GM18858 (cell line): ENCODE measurements around the gene TET3.
A peak's percentile ranks its signal among the peaks of the same experiment; 100 is the strongest.

Experiments used
- ATAC-seq: cut with Tn5 transposase; IDR thresholded peaks from one replicate; pipeline ENCODE4 v1.9.1; 2021; ENCODE audit not compliant: unreplicated experiment

Gene TET3

DNA sequence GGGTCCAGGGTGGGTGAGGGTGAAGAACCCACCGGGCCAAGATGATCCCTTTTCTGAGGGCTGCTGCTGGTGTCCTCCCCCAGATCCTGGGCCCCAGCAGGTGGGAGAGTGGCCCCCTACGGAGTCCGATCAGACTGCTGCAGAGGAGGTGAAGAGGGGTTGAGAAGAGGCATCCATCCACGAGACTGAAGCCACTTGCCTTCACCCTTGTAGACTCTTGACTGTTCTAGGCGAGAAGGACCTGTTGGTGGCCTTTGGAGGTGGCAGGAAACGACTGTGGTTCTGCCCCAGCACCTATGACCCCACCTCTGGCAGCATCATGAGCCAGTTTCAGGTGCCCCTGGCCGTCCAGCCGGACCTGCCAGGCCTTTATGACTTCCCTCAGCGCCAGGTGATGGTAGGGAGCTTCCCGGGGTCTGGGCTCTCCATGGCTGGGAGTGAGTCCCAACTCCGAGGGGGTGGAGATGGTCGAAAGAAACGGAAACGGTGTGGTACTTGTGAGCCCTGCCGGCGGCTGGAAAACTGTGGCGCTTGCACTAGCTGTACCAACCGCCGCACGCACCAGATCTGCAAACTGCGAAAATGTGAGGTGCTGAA lies 1.5 kb downstream of the TET3 start:
- ATAC-seq: no peak

DNA sequence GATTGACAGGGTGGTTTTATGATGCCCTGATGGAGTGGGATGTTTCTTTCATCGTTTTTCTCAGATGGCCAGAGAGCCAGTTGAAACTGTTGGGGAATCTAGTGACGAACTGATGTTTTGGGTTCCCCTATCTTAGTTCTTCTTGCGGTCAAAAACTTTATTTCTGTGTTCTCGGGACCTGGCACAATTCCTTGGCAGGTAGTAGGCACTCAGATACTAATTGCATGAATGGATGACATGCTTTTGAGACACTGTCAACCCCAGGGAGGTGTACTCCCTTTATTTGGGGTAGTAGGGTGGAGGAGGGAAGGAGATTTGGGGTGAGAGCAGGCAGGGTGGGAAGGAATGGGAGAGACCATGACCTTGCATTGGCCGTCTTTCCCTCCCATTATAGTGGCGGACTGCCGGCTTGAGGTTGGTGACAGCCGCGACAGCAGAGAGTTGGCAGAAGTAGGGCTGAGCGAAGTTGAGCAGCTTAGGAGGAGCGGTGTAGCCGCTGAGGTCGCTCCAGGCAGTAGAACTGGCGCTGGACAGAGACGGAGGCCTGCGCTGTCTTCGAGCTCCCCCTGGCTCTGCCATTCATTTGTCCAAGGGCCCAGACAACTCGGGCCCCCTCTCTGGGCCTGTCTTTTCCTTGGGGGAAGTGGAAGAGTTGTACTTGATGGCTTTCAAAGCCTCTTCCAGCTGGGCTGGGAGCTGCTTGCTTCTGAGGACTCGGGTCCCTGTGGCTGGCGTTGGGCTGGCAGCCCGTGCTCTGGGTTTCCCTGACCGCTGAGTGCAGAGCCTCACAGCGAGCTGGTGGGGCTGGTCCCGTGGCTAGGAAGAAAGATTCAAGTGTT lies 2.6 kb downstream of the TET3 start:
- no peak for ATAC-seq

DNA sequence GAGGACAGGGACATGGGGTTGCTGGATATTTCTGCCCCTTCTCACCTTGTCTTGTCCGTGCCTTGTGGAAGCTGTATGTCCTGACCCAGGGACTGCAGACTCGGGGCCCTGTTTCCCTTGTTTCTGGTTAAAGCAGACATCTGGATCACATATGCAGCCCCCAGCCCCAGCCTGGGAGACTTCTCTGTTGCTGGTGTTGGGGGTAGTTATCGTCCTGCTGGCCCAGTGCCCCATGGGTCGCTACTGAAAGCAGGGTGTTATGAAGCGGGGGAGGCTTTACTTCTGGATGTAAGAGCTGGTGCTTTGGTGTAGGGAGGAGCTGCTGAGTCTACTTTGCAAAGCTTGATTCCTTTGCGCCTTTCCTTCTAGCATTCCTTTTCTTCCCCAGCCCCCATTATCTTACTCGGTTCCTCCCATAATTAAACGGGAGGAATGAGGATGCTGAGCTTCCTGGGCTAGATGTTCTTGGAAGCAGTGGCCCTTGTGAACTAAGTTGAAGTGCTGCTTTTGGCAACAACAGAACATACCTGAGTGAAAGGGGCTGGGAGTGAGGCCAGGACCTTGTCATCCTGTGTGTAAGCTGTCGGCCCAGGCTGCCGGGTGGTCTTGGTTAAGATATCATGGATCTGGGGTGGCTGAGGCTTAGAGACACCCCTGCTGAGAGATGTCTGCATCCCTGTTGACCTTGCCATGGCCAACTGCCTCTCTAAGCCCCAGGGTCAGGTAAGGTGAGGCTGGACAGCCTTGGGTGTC lies 3.4 kb downstream of the TET3 start:
- ATAC-seq: no peak

DNA sequence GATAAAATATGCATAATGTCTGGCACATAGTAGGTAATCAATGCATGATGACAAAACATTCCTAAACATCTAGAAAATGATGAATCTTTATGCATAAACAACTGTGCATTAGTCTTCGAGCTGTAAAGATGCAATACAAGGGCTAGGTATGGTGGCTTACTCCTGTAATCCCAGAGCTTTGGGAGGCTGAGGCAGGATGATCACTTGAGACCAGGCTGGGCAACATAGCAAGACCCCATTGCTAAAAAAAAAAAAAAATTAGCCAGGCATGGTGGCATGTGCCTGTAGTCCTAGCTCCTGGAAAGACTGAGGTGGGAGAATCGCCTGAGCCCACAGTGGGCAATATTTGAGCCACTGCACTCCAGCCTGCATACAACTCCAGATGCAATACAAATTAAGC lies 5.3 kb downstream of the TET3 start:
- no peak for ATAC-seq

DNA sequence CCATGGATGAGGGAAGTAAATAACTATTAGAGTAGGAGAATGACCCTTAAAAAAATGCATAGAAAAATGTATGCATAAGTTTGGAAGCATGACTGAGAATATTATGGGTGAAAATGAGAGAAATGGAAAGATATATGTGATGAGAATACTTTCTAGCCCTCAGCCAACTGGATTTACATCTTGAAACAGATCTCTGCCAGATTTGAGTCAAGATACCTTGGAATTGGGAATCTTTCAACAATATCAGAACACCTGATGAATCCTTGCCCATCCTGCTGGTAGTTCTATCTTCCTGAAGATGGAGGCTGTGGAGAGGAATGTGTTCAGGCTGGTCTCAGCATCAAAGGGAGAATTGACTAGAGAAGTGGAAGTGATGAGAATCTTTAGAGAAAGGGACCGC lies 5.8 kb downstream of the TET3 start:
- no peak for ATAC-seq

DNA sequence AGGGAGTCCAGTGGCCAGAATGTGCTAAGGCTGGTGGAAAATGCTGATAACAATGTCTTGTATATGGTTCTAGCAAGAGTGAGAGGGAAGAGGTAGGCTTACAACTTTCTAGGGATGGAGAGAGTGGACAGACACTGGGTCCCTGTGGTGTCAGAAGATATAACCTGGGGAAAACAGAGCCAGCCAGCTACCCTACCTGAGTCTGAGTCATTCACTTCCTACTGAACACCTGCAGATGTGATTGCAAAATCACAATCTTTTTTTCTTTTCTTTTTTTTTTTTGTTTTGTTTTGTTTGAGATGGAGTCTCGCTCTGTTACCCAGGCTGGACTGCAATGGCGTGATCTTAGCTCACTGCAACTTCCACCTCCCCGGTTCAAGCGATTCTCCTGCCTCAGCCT lies 7.3 kb downstream of the TET3 start:
- ATAC-seq: no peak

DNA sequence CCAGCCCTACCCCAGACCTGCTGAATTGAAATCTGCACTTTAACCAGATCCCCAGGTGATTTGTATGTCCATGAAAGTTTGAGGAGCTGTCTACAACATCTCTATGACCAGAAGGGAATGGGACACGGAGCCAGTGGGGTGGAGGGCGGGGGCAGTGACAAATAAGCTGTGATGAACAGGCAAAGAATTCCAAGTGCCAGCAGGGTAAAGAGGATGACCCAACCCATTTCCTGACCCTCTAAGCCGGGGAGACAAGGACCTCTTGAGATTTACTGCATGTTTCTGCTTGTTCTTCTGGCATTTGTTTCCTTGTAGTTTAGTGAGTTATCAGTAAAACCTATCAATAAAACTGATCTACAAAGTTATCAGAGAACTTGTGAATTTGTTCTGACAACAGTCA lies 8.7 kb downstream of the TET3 start:
- no peak for ATAC-seq

DNA sequence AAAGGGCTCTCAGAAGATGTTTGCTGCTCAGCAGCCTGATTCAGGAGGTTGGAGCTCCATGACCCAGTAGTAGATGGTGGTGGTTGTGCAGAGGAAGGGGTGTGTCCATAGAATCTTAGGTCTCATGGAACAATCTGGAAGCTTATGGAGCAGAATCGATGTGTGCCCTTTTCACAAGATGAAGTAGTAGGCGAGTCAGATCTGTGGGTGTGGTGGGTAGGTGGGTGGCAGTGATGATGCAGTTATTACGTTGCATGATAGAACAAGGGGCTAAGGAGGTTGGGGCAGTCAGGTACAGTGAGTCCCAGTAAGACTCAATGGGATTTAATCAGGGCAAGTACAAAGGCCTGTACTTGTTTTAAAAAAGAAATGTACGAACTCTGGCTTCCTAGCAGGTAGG lies 9.1 kb downstream of the TET3 start:
- no peak for ATAC-seq

DNA sequence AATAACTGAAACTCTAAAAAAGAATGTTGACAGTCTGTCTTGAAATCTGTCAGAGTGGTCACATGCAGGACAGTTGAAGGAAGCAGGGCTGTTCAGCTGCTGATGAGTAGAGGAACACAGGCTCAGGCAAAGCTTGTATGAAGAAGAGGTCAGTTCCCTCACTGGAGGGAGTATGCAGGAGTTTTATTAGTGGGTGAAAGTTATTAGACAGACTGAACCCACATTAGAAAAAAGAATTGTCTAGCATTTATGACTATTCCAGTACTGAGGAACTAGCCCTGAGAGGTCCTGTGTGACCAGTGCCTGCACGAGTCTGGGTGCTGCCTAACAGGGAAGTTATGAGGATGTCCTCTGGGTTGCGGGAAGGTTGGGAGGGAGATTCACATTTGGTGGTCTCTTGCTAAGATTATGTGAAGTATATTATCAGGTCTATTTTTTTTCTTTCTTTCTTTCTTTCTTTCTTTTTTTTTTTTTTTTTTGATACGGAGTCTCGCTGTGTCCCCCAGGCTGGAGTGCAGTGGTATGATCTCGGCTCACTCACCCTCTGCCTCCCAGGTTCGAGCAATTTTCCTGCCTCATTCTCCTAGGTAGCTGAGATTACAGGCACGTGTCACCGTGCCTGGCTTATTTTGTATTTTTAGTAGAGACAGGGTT lies 9.6 kb downstream of the TET3 start:
- no peak for ATAC-seq

DNA sequence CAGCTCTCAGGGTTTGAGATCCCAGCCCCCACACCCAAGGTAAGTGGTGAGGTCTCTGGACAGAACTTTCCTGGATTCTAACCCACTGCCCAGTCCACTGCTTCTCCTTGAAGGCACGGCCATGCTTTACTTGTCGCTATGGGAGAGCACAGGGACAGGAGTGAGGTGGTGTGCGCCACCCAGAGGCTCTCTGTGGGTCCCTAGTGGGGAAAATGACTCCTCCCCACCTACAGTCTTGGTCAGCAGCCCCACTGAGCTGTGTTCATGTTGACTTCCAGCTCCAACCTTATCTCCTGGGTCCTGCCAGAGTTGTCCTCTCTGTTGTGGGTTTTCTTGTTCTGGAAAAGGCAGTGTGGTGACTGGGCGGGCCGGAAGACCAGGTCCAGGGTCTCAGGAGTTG lies 11.1 kb downstream of the TET3 start:
- ATAC-seq: no peak

DNA sequence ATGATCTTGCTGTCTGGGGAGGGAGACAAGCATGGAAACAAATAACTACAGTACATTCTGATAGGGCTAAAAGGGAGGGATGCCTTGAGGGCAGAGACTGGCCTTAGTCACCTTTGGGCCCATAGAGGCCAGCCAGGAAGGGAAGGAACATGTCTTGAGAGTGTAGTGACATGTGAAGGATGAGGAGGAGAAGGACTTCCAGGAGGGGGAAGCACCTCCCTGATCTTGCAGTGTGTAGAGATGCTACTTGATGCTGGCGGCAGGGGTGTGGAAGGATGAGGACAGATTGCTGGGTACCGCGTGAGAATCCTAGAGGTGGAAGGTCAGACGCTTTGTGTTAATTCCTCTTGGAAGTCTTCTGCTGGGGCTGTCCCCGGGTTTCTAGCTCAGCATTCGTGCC lies 13.1 kb downstream of the TET3 start:
- no peak for ATAC-seq

DNA sequence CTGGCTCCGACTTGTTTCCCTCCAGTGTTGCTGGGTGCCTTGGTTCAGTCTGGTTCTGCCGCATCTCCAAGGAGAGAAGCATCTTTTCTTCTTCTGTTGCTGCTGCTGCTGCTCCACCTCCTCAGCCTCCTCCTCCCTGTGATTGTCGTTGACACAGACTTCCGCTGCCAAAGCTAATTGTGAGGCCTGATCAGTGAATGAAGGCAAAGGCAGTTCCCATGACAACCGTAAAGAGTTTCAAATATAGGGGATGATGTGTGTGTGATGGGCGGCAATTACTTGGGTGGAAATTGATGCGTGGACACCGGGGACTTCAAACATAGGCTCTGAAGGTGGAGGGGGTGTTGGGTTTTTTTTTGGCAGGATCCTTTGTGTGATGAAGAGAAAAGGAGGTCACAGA lies 13.7 kb downstream of the TET3 start:
- no peak for ATAC-seq

DNA sequence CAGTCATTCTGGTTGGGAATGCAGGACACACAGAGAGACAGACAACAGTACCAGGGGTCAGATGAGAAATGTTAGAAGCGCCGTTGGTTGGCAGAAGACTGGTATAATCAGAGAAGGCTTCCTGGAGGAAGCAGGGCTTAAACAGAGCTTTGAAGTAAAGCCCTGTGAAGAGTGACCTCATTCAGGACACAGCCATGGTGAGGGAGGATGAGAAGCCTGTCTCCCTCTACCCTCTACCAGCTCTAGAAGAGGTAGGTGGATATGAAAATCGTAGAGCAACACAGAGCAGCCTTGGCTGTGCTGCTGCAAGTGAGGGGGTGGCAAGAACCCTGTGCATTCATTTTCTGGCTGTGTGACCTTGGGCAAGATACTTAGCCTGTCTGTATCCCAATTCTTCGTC lies 14.2 kb downstream of the TET3 start:
- ATAC-seq: no peak

DNA sequence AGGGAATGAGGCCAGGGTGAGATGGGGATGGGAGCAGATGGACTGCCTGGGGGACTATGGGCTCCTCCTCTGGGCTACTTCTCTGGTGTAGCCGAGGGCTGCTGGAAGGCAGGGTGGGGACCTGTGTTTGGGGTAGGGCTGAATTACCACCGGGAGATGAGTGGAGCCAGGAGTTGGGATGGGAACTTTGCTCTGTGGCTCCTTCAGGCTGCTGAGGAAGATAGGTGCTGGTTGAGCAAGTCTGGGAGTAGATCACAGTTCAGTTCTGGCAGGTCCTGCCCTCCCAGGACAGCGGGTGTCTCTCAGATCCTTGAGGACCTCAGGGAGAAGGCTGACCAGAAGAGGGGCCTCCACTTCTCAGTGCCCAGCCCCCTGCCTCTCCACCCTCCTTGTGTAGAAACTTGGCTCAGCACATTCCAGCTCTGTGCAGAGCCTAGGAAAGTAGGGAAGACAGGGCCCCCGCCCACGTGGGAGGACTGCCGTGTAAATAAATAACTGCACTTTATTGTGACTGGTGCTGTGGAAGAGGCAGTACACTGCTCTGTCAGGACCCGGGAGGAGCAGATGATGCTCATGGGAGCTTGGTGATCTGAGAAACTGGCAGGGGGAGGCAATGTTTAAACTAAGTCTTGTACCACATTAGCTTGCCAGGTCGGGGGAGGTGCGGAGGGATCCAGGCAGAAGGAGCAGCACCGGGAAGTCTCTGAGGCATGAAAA lies 15.3 kb downstream of the TET3 start:
- ATAC-seq: no peak

DNA sequence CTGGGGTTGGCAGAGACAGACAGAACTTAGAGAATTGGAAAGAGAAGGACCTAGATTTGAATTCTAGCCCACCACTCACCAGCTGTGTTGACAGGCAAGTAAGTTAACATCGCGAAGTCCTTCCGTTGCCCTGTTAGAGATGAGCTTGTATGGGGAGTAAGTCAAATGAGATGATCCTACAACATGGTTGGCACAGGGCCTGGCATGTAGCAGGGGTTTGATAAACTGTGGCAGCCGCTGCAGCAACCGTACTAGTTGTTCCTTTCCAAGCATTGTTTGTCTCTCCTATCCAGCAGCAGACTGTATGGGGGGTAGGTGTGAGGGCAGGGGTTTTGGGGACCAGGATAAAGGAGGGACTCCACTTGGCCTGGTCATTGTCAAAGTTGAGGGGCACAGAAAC lies 16.0 kb downstream of the TET3 start:
- no peak for ATAC-seq

DNA sequence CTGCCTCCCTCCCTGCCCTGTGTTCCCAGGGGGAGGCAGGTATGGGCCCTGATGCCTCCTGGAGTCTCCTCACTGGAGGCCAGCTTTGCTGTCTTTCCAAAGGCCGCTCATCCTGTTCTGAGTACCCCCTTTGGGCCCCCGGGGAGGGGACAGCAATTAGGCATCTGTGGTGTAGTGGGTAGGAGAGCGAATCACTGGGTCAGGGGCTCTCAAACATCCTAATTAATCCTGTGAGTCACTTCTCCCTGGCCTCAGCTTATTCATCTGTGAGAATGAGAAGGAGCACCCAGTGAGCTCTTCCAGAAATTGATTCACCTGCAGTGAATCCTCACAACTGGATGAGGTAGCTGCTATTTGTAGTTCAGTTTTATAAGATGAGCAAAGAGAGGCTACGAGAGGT lies 16.4 kb downstream of the TET3 start:
- ATAC-seq: no peak

DNA sequence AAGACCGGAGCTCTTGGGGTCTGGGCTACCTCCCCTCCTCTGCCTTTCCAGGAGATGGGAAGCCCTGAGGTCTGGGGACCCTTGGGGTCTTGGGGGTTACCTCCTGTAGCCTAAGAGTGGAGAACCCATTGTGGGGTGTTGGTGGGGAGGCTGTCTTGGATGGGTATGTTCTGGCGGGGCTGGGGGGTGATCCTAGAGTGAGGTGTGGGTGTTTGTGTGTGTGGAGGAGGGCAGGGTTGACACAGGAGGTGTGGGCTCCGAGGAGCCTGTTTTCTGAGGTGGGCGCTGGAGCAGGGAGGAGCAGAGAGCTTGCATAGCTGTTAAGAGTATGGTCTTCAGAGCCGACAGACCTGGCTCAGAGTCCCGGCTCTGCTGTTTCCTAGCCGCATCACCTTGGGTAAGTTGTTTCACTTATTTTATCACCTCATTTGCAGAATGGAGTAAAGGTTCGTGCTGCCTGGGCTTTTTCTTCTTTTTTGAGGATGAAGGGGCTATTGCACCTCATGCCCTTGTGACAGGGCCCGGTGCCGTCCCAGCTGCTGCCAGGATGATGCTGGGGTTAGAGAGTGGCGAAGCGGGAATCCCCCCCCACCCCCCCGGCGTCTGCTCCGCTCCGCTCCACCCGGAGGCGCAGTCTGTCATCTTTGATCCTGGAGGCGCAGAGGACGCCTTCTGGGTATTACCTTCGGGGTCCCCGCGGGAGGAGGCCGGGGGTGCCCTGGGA lies 17.2 kb downstream of the TET3 start:
- ATAC-seq: peak; percentile 29

DNA sequence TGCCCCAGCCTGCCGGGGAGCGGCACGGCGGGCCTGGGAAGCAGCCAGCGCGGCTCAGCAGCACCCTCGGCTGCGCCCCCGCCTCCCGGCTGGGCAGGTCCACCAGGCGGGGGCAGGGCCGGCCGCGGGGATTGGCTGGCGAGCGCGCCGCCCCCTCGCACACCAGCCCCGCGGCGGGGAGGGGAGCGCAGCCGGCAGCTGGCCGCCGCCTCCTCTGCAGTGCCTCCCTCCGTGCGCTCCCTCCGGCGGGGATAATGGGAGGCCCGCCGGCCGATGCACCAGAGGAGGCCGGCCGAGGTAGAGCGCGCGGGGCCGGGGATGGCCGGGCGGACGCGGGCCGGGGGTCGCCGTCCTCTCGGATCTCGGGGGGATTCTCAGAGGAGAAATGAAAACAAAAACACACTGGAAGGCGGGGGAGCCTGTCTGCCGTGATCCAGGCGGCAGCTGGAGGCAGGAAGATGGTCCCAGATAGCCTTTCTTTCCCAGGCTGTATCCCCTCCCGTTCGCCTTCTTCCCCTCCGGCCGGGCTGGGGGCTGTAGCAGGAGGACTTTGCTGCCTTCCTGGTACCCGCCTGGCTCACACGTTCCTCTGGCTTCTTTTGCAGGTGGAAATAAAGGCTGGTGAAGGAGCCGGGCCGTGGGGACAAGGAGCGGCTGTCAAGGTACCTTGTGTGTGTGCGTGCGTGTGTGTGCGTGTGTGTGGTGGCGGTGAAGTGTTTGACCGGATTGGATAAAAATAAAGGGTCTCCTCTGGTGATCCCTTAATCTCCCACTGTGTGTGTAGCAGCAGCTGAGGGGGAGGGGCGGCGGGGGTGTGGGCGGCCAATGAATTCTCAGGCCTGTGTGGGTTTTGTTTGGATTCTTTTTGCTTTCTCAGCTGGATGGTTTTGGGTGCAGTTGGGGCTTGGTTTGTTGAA lies 18.1 kb downstream of the TET3 start:
- ATAC-seq: peak; percentile 72

DNA sequence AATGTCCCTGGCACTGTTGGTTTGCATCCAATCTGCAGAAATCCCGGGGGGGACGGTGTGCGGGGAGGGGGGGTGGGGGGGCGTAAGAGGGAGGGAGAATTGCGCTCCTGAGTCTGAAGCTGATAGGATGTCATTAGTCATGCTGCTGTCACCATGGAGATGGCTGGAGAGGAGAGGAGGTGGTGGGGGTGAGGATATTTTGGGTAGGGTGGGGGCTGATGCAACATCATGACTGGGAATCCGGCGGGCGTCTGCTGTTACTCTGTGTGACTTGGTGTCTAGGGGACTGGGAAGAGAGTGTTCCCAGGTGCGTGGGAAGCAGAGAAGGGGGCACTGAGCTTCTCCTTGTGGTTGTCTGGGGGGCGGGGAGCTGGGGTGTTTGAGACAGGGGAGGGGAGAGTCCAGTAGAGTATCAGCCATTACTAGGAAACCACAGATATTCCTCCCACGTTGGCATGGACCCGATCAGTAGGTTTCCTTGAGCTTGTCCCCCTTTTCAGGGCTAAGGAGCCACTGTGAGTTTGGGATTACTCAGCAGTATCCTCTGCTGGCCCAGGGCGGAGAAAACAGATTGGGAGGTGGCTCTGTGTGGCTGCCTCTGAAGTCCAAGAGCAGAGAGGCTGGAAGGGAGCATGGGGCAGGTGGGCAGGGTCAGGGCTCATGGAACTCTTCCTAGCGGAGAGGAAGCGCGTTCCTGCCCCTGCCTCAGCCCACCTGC lies 18.9 kb downstream of the TET3 start:
- ATAC-seq: no peak
